ENCODE measurements around the gene TDP2.

DNA sequence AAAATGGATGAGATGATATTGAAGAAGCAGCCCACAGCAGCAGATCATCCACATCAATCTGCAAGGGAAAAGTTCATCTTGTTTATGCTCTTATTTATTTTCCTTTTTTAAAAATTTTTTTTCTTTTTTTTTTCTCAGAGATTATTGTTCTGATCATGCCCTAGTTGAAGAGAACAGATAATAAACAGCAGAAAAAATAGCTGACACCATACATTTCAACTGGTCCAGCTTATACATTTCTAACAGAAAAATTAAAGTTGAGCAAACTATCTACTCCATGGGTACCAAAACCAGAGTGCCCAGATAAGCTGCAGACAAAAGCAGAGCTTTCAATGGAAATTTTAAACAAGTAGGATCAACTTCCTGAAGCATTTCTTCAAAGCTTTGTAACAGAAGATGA, 30.0 kb downstream of the TDP2 start:
- TF ChIP-seq, protein P1, sequence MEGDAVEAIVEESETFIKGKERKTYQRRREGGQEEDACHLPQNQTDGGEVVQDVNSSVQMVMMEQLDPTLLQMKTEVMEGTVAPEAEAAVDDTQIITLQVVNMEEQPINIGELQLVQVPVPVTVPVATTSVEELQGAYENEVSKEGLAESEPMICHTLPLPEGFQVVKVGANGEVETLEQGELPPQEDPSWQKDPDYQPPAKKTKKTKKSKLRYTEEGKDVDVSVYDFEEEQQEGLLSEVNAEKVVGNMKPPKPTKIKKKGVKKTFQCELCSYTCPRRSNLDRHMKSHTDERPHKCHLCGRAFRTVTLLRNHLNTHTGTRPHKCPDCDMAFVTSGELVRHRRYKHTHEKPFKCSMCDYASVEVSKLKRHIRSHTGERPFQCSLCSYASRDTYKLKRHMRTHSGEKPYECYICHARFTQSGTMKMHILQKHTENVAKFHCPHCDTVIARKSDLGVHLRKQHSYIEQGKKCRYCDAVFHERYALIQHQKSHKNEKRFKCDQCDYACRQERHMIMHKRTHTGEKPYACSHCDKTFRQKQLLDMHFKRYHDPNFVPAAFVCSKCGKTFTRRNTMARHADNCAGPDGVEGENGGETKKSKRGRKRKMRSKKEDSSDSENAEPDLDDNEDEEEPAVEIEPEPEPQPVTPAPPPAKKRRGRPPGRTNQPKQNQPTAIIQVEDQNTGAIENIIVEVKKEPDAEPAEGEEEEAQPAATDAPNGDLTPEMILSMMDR (IDR thresholded peaks at IDR 0.05; ENCODE audit: insufficient read depth, low read length), result no peak
- TF ChIP-seq POLR2AphosphoS5 (IDR thresholded peaks at IDR 0.05; ENCODE audit: low read depth), result no peak
- TF ChIP-seq GABPA (IDR thresholded peaks at IDR 0.05; ENCODE audit: low read depth), result no peak
- TF ChIP-seq, protein P2, sequence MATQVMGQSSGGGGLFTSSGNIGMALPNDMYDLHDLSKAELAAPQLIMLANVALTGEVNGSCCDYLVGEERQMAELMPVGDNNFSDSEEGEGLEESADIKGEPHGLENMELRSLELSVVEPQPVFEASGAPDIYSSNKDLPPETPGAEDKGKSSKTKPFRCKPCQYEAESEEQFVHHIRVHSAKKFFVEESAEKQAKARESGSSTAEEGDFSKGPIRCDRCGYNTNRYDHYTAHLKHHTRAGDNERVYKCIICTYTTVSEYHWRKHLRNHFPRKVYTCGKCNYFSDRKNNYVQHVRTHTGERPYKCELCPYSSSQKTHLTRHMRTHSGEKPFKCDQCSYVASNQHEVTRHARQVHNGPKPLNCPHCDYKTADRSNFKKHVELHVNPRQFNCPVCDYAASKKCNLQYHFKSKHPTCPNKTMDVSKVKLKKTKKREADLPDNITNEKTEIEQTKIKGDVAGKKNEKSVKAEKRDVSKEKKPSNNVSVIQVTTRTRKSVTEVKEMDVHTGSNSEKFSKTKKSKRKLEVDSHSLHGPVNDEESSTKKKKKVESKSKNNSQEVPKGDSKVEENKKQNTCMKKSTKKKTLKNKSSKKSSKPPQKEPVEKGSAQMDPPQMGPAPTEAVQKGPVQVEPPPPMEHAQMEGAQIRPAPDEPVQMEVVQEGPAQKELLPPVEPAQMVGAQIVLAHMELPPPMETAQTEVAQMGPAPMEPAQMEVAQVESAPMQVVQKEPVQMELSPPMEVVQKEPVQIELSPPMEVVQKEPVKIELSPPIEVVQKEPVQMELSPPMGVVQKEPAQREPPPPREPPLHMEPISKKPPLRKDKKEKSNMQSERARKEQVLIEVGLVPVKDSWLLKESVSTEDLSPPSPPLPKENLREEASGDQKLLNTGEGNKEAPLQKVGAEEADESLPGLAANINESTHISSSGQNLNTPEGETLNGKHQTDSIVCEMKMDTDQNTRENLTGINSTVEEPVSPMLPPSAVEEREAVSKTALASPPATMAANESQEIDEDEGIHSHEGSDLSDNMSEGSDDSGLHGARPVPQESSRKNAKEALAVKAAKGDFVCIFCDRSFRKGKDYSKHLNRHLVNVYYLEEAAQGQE (IDR thresholded peaks at IDR 0.05; ENCODE audit: insufficient replicate concordance, low read depth), result no peak

Data from HL-60 (cell line).